DMS 273 treated with DMSO at 0.1 percent for 48 hours (cell line): ENCODE measurements around the gene WFIKKN2.

Source experiments
- DNase-seq: peaks from one replicate; lab custom pipeline; 2025; lab: John Stamatoyannopoulos, UW

The WFIKKN2 gene

DNA sequence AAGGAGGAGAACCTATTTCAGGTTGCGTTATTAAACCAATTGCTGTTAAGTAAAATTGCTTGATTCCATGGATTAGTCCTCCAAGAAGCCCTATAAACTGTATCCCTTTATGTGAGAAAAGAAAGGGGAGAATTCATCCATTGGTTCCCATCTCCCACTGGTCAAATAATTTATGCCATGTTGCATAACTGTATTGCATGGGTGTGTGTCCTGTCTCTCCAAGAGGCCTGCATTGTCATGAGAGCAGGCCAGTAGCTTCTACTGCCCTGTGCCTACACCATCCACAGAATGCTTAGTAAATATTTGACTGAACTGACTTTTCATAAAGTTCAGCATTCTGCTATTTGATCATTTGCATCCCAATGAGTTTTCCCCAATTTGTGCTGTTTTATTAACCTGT is 42.5 kb downstream of the WFIKKN2 start:
- DNase-seq, result no peak

DNA sequence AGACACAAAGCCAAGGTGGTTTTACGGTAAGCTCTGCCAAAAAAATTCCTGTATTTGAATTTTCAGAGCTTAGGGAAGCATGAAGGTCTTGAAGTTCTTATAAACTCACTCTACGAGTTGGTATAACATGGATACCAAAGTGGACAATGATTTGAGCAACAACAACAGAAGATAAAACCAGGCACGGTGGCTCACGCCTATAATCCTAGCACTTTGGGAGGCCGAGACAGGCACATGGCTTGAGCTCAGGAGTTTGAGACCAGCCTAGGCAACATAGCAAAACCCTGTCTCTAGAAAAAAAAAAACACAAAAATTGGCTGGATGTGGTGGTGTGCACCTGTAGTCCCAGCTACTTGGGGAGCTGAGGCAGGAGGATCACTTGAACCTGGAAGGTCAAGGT is 43.7 kb downstream of the WFIKKN2 start:
- no peak for DNase-seq

DNA sequence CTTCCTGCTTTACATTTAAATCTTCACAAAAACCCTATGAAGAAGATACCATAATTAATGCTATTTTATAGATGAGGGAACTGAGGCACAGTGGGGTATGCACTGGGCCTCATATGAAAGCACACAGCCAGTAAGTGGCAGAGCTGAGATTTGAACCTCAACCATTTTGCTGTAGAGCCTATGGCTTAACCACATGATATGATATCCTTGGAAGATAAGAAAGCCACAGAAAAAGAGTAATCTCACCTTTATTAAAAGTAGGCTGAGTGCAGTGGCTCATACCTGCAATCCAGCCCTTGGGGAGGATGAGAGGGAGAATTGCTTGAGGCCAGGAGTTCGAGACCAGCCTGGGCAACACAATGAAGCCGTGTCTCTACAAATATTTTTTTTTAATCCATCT is 45.8 kb downstream of the WFIKKN2 start:
- no peak for DNase-seq

DNA sequence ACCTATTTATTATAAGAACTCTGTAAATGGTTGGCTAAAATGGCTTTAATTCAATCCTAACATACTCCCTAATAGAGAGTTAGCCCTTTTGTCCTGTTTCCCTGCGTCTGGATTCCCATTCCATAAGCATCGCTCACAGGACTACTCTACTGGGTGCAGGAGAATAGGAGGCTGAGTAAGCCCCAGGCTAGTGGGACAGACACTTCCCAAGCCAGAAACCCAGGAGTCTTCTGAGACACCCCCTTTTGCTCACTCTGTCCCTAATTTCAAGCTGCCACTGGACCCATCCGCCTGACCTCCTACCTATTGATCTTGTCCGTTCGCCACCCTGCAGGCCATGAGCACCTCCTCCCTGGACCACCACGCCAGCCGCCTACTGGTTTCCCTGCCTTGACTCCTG is 47.5 kb downstream of the WFIKKN2 start:
- DNase-seq, result no peak

DNA sequence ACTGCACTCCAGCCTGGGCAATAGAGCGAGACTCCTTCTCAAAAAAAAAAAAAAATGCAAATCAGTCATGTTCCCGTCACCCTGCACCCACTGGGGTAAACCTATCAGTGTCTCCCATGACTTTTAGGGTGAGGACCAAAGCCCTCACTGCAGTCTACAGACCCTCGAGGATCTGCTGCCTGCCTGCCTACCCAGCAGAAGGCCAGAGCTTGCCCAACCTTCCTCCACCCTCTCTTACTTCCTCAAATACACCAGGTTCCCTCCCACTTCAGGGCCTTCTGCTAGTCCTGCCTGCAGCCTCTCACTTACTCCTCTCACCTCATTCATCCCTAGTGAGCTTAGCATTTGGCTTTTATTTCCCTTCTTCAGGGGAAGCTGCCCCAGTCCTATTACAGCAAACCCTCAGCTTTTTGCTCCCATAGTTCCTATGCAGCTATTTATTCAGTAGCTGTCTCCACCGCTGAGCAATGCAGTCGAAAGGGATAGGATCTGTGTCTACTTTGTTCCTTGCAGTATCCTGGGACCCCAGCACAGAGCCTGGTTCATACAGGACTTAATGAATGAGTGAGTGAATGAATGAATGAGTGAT is 48.6 kb downstream of the WFIKKN2 start:
- no peak for DNase-seq

DNA sequence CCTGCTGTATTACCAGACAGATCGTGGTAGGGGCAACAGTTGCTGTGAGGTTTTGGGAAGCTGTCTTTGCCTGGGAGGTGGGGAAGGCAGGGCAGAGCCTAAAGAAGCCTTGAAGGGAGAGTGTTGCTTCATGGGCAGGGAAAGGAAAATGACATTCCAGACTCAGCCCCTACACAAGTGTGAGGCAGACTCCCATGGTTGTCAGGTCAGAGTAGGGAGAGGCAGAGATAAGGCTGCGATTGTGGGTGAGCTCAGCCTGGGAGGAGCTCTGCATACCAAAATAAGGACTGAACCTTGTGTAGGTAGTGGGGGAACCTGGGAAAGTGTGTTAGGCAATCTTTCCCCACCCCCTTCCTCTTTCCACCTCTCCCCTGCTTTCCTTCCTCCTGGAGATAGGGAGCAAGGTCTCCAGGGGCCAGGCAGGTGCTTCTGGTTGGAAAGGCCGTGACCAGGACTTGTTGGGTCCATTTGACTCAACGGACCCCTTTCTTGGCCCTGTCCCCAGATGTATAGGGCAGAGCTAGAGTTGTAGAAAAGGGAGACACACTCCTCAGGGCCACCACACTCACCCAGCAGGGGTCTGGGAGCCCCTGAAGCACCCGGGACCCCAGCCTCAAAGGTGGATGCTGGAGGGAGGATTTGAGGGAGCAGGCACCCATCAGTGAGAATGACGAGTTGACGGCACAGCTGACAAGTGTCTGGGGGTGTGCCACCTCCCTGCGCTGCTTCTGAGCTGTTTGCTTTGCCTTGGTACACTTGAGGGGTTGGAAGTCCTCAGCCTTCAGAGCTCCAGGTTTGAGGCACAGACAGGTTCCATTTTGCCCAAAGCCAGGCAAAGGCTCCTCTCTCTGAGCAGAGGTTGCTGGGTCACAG is 49.3 kb downstream of the WFIKKN2 start:
- DNase-seq, result no peak

DNA sequence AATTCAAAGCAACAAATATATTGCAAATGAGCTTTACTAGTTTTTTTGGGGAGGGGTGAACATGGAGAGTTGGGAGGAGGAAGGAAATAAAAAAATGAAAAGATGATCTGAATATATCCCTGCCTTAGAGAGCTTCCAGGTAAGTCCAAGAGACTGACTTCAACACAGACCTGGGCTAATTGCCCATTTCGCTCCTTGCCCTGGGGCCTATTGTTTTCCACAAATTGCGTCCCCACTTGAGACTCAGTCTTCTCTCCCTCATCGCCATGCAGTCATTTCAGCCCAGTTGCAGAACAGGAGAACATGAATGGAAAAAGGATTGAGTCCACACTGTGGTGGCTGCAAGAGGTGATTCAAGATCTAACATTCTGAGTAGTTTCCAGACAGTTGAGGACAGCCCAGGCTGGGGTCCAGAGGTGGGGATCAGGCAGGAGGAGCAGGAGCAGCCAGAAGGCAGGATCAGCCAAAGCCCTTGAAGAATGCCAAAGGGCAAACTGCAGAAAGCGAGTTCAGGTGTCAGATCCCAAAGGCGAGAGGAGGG is 52.4 kb downstream of the WFIKKN2 start:
- DNase-seq, result no peak

GRCh38 chr17:50889528-50890118 is 54.2 kb downstream of the WFIKKN2 start:
- no peak for DNase-seq

DNA sequence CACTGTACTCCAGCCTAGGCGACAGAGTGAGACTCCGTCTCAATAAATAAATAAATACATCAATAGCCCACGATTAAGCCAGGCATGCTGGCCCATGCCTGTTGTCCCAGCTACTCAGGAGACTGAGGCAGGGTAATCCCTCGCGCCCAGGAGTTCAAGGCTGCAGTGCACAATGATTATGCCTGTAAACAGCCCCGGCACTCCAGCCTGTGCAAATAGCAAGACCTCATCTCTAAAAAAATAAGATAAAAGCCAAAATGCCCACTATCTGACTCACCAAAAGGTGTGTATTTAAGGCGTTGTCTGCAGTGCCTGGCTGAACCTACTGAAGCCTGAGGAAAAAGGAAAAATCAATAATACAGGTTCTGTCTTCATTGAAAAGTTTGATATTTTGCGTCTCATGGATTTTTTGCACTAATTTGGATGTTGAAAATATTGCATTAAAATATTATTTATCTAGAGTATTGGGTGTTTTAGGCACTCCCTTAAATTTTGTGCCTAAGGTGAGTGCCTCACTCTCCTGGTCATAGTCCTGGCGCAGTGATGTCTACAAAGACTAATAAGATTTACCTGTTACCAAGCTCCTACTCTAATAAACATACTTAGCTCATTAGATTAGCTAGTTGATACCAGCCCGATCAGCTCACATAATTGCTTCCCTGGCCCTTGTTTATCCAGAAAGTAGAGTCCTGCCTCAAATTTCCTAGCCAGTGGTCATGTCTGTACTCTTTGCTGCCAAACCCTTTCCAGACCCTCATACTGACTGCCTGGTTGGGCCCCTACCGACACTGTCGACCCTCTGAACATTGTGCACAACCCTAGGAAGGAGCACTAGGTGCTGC is 55.5 kb downstream of the WFIKKN2 start:
- DNase-seq, result no peak

- DNase-seq, result no peak
These were observed 56.2 kb downstream of the WFIKKN2 start for GRCh38 chr17:50891577-50891989.
